Activated gamma-delta T cell (primary cell): ENCODE data around the gene METTL5.
"Not testable (repeated sequence)": the region's sequence is repeated elsewhere in the genome, so short reads cannot be mapped to it uniquely, and the experiment has no call there.

ENCODE experiments used
- DNase-seq: peaks from one replicate; lab custom pipeline; 2025; lab: John Stamatoyannopoulos, UW
- total RNA-seq, 2 donors: gene quantifications; one replicate each; lab custom pipeline; 2026; lab: John Stamatoyannopoulos, UW

Gene METTL5
- 29.3 to 32.4 reads per million in 2 donors for total RNA-seq

- peak; percentile 63 for DNase-seq
These were observed at the start of gene METTL5 for GRCh38 chr2:169824373-169825333. TSS of gene METTL5 (minus strand) at chr2:169824905. CDS start at chr2:169824597, 308 bp downstream.

- no peak for DNase-seq
These were observed 47.3 kb upstream of the METTL5 start for GRCh38 chr2:169871994-169872393.

- not testable (repeated sequence) for DNase-seq
These were observed 46.7 kb upstream of the METTL5 start for GRCh38 chr2:169871369-169871768.

- no peak for DNase-seq
These were observed 44.2 kb upstream of the METTL5 start for GRCh38 chr2:169868951-169869350.

- no peak for DNase-seq
These were observed 42.9 kb upstream of the METTL5 start for GRCh38 chr2:169867579-169867978.

GRCh38 chr2:169866230-169866629 is 41.5 kb upstream of the METTL5 start:
- DNase-seq, result not testable (repeated sequence)

- no peak for DNase-seq
These were observed 40.8 kb upstream of the METTL5 start for GRCh38 chr2:169865492-169865891.

- no peak for DNase-seq
These were observed 38.1 kb upstream of the METTL5 start for GRCh38 chr2:169862816-169863215.

- no peak for DNase-seq
These were observed 35.4 kb upstream of the METTL5 start for GRCh38 chr2:169860149-169860548.

- DNase-seq, result no peak
These were observed 34.7 kb upstream of the METTL5 start for GRCh38 chr2:169859423-169859822.

- not testable (repeated sequence) for DNase-seq
These were observed 30.9 kb upstream of the METTL5 start for GRCh38 chr2:169855281-169856258.

- DNase-seq, result no peak
These were observed 28.4 kb upstream of the METTL5 start for GRCh38 chr2:169853041-169853668.

GRCh38 chr2:169849710-169850109 is 25.0 kb upstream of the METTL5 start:
- DNase-seq, result no peak

GRCh38 chr2:169848959-169849693 is 24.4 kb upstream of the METTL5 start:
- DNase-seq, result not testable (repeated sequence)

- no peak for DNase-seq
These were observed 20.3 kb upstream of the METTL5 start for GRCh38 chr2:169845016-169845415.

- DNase-seq, result not testable (repeated sequence)
These were observed 16.9 kb upstream of the METTL5 start for GRCh38 chr2:169841625-169842024.

GRCh38 chr2:169840747-169841142 is 16.0 kb upstream of the METTL5 start:
- DNase-seq, result no peak

- no peak for DNase-seq
These were observed 15.4 kb upstream of the METTL5 start for GRCh38 chr2:169839954-169840746.

GRCh38 chr2:169838743-169839489 is 14.2 kb upstream of the METTL5 start:
- DNase-seq, result no peak
